ENCODE data around the gene NEU1.
A peak's percentile ranks its signal among the peaks of the same experiment; 100 is the strongest.
"Not testable (repeated sequence)": the region's sequence is repeated elsewhere in the genome, so short reads cannot be mapped to it uniquely, and the experiment has no call there.

The NEU1 gene

DNA sequence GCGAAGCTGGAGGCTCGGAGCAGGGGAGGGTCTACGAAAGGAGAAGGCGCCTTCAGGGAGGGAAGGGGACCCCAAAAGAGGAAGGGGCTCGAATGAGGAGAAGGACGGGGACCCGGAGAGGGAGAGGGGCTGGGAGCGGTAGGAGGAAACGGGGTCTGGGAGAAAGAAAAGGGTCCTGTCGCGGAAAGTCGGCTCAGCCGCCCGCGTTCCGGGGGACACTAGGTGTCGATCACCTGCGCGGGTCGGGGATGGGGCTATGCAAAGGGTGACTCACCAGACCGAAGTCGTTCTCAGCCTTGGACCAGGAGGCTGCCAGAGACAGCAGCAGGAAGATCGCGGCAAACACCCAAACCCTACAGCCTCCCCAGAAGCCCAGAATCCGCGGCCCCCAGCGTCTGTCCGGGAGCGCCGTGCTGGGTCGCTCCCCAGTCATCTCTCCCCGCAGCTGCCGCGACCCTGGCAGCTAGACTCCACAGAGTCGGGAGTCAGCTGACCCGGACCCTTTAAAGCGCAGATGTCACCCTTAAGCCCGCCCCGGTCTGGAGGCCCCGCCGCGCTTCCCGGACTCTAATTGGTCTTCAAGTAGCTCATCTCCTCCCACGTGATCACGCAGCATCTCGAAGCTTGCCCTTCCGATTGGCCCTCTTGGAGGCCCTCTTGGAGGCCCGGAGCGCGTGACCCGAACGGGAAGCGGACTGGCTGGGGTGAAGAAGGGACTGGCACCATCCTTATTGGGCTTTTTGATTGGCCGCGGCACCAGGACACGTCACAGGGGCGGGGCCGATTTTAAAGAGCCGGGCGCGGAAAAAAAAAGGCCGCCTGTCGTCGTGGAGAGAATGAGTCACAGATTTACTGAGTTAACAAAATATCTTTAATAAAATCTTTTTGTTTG is at the start of gene NEU1:
Gene NEU1, minus strand, starts transcription at position 478 of the 892 bp plus-strand sequence. Its CDS starts 45 bp downstream, at position 433.
- DNase-seq = peak; percentile 82

DNA sequence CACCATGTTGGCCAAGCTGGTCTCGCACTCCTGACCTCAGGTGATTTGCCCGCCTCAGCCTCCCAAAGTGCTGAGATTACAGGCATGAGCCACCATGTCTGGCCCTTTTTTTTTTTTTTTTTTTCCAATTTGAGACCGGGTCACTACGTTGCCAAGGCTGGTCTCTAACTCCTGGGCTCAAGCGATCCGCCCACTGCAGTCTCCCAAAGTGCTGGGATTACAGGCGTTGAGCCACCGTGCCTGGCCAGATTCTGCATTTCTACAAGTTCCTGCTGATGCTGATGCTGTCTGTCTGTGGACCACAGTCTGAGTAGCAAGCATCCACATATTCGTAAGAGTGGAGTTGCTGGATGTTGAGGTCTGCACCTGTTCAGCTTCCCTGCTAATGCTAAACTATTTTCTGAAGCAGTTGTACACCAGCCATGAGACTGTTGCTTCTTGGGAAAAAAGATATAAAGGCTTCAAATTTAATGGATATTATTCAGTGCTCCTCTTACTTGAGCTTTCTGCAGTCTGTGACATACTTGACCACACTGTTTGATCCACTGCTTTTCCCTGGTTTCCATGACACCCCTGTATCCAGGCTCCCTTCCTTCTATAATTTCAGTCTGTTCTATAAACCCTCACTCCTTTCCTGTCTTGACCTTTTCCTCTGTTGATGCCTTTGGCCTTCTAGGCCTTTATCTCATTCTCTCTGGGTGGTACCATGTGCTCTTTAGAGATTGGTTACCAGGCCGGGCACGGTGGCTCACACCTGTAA is 49.4 kb upstream of the NEU1 start:
- no peak for DNase-seq

DNA sequence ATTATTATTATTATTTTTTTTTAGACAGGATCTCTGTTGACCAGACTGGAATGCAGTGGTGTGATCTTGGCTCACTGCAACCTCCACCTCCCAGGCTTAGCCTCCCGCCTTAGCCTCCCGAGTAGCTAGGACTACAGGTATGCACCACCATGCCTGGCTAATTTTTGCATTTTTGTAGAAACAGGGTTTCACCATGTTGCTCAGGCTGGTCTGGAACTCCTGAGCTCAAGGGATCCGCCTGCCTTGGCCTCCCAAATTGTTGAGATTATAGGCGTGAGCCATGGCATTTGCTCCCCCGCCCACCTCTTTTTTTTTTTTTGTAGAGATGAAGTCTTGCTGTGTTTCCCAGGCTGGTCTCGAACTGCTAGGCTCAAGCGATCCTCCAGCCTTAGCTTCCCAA is 46.7 kb upstream of the NEU1 start:
- DNase-seq = not testable (repeated sequence)

DNA sequence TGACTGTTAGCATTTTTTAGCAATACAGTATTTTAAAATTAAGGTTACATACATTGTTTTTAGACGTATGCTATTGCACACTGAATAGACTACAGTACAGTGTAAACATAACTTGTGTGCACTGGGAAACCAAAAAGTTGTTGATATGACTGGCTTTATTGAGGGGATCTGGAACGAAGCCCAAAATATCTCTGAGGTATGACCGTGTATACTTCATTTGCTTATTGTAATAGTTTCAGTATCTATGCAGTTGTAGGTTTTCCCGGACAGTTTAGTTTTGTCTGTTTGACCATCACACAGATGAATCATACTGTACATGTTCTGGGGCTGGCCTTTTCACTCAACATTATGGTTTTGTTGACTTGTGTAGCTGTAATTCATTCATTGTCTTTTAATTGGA is 46.2 kb upstream of the NEU1 start:
- DNase-seq = no peak

DNA sequence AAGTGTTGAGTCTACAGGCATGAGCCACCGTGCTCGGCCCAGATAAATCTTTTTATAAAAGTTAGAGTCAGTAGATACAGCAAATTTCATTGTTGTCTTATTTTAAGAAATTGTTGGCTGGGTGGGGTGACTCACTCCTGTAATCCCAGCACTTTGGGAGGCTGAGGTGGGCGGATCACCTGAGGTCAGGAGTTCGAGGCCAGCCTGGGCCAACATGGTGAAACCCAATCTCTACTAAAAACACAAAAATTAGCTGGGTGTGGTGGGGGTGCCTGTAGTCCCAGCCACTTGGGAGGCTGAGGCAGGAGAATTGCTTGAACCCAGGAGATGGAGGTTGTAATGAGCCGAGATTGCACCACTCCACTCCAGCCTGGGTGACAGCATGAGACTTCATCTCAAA is 45.6 kb upstream of the NEU1 start:
- DNase-seq = not testable (repeated sequence)

DNA sequence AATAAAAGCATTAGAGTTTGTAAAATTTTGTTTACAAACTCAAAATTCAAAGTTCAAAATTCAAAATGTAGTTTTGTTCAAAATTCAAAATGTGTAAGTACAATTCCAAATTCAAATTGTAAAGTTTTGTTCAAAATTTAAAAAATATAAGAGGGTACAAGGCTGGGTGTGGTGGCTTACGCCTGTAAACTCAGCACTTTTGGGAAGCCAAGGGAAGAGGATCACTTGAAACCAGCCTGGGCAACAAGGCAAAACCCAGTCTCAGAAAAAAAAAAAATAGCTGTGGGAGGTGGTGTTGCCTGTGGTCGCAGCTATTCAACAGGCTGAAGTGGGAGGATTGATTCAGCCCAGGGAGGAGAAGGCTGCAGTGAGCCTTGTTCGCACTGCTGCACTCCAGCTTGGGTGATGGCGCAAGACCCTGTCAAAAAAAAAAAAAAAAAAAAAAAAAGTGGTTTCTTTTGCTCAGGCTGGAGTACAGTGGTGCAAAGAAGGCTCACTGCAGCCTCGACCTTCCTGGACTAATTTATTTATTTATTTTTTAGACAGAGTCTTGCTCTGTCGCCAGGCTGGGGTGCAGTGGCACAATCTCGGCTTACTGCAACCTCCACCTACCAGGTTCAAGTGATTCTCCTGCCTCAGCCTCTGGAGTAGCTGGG is 44.7 kb upstream of the NEU1 start:
- DNase-seq = peak; percentile 5

DNA sequence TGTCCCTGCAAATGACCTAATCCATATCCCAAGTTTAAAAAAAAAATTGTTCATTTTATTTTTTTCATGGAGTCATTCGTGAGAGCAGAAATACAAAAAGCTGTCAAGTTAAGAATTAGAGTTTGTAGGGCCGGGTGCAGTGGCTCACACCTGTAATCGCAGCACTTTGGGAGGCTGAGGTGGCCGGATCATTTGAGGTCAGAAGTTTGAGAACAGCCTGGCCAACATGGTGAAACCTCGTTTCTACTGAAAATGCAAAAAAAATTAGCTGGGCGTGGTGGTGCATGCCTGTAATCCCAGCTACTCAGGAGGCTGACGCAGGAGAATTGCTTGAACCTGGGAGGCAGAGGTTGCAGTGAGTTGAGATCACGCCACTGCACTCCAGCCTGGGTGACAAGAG is 44.1 kb upstream of the NEU1 start:
- DNase-seq = not testable (repeated sequence)

DNA sequence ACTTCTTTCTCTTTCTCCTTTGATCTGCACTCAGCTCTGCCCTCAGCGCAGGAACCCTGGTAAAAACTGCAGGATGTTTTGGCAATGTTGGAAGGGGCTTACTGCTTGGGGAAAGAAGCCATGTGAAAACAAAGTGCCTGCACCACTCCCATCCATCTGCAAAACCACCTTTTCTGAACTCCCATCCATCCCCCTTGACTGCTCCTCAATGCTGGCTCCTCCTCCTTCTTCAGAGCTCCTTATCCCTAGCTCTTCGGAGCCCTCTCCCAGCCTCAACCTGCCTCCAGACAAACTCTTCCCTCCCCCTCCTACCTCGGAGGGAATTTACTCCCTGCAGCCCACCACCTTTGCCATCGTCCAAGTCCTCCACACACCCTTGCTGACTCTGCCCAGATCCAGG is 43.5 kb upstream of the NEU1 start:
- DNase-seq = no peak

DNA sequence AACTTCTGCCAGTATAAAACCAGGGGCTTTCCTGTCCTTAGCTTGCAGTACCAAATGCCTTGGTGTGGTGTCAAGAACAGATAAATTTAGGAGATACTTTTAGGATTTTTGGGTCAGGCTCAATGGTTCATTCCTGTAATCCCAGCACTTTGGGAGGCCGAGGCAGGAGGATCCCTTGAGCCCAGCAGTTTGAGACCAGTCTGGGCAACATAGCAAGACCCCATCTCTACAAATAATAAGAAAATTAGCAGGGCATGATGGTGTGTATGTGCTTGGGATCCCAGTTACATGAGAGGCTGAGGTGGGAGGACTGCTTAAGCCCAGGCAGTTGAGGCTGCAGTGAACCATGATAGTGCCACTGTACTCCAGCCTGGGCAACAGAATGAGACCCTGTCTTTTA is 42.4 kb upstream of the NEU1 start:
- no peak for DNase-seq

DNA sequence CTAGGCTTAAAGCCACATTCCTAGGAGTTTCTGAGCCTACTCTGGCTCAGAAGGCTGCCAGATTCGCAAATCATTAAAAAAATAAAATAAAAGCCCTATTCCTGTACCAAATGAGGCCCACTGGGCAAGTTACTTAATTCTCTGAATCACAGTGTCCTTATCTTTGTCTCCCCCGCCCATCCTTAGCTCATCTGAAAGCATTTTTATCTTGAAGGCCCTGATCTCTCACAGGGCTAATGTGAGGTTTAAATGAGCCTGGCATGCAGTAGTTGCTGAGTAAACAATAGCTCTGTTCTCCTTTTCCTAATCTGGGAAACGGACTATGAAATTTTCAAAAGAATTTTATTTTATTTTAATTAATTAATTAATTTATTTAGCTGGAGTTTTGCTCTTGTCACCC is 41.3 kb upstream of the NEU1 start:
- peak; percentile 6 for DNase-seq

DNA sequence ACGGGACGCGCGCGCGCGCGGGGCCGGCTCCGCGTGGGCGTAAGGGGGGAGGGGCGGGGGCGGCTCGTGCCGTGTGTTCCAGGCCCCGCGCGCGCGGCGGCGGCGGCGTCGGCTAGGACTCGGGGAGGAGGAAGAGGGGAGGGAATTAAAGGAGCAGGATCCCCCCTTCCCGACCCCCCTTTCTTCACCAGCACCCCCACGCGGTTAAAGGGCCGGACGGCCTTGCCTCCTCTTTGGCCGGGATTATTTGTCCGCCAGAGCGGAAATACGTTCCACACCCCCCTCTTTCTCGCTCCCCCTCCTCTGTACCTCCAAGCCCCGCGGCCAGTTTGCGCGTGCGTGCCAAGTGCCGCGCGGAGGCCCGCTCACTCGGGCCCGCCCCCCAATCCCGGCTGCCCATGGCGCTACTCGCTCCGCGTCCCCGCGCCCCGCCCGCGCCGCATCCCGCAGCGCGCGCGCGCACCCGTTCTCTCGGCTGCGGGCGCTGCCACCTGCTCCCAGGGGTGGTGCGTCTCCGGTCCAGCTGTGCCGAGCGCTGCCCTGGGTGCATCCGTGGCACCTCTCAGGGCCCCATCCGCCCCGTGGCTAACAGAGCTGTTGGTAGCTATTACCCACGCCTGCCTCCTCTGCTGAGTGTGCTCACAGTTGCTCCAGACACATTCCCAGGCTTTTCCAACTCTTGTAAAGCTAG is 39.5 kb upstream of the NEU1 start, which contains the start of gene ZBTB12:
Gene ZBTB12, minus strand, starts transcription at position 134 of the 691 bp plus-strand sequence. CDS start 781 bp downstream, outside the sequence.
- DNase-seq = peak; percentile 94

DNA sequence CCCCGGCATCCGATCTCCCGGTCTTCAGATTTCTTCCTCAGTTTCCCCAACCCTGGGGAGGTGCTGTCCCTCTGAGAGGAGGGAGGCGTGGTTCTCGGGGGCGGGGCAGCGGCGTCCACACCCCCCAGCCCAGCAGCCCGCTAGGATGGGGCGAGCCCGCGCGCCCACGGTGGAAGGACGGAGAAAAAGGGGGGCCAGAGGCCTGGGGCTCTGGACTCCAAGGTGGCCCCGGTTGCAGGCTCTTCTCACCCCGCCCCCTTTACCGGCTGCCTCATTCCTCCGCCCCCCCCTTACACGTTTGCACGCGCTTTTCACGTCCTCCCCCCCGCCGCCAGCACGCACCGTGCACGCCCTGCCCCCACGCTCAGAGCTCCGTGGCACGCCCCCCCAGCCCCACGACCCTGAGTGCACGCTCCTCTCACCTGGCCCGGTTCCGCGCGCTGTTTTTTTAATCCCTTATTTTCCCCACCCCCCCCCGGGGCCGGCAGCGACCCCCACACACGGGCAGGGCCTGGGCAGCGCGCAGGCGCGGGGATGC is 38.9 kb upstream of the NEU1 start:
- DNase-seq = peak; percentile 67

DNA sequence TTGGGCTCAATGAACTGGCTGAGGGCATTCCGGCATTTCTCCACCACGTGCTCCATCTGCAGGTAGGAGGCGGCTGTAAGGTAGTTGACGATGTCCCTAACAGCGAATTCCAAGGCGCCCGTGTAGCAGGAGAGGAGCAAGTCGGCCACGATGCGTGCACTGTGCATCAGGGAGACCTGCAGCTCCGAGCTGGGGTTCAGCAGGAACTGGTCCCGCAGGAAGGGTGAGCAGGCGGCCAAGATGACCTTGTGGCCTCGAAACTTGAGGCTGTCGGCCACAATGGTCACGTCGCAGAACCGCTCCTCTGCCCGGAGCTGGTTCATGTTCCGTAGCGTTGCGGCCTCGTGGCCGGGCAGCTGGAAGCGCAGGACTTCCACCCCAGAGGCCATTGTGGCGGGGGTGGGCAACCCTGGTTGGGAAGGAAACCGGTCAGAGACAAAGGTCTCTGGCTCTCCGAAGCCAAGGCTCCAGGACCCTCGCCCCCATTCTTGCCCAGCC is 38.3 kb upstream of the NEU1 start:
- peak; percentile 18 for DNase-seq

DNA sequence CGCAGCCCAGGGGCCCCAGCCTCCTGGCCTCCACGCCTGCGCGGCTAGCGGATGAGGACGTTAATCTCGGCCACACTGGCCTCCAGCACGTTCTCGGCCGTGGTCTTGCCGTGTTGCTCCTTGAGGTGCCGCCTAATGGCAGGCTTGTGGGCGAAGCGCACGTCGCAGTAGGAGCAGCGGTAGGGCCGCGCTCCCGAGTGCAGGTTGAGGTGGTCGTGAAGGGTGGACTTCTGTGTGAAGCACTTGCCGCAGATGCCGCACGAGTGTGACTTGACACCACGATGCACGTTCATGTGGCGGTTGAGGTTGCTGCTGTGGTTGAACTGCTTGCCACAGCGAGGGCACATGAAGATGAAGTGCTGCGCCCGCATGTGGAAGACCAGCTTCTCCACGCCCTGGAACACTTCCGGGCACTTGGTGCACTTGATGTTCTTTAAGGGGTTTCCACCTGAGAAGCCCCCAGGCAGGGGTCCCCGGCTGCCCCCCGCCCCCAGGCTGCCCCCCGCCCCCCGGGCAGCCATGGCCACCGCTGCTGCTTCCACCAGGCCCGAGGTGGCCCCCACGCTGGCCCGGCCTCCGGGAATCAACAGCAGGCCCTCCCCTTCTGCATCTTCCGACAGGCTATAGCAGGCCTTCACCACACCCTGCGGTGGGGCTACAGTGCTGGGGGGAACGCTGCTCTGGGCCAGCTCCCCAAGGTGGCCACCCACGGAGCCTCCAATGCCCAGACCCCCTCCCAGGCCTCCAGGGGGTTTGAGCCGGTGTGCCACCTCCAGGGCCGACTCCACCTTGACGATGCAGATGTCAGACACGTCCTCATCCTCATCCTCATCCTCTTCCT is 37.5 kb upstream of the NEU1 start:
- no peak for DNase-seq

DNA sequence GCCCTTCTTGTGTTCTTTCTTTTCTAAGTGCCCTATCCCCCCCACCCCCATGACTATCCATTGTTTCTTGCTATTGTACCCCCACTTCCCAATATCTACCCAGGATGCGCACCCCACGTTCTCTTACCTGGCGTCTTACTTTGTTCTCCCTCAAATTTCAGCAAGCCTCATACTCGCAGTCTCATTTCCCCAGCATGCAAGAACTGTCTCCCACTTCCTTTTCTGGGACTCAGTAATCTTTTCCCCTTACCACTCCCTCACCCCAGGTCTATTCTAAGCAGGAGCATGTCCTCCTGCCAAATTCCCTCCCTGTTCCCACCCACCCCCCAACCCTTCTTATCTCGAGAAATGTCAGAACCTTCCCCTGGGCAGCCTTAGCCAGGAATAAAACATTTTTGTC is 36.6 kb upstream of the NEU1 start:
- DNase-seq = no peak

DNA sequence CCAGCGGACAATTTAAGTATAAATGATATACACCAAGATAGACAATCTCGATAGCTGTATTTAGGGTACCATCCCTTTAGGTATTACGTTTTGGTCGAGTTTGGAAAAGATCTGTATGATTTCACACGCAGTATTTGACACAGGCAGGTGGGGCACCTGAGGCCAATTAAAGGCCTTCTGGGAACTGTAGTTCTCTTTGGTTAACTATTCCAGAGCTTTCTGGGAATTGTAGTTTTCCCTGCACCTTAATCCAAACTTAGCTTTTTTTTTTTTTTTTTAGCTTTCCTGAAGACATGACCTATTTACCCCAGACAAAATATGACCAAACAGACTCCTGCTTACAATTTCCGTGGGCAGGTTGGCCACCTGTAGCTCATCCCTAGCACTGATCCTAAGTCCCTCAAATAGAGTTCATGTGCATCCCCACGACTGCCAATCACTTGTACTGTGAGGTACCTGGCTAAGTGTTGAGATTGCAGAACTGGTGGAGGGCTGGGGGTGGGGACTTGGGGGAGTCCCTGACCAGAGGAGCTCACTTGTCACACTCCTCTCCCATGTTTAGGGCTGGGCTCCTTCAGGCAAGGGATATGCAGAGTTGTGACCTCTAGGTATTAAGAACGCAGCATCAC is 35.9 kb upstream of the NEU1 start:
- DNase-seq = no peak

DNA sequence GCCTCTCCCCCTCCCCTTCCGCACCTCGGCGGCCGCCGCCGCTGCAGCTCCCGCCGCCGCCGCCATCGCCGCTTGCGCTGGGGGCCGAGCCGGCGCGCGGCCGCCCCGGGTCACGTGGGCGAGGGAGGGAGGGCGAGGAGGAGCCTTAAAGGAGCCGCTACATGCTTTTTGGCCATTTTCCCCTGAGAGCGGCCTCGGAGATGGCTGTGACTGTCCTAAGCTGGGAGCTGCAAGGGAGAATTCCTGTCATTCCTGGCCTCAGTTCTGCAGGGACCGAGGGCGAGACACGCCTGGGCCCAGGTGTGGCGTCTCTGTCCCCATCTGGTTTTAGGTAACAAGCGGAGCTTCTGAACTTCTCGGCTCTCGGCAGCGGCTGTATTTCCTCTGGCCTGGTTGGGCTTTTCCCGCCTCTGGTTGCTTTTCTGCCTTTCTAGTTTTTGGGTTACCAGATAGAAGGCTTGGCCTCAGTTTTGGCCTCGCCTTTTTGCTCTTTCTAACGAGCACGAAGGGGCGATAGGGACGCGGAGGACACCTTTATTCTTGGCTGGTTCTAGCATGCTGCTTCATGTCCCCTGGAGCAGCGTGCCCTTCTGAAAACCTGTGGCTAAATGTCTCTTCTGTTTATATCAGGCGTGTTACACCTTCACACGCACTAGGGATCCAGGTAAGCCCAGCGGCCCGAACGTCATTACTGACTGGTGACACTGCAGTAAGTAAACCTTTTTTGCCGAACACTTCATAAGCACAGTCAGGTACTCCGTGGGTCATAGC is 35.2 kb upstream of the NEU1 start, which contains the start of gene EHMT2:
Gene EHMT2, minus strand, starts transcription at position 87 of the 771 bp plus-strand sequence. Its CDS starts 21 bp downstream, at position 66.
- DNase-seq = peak; percentile 86

DNA sequence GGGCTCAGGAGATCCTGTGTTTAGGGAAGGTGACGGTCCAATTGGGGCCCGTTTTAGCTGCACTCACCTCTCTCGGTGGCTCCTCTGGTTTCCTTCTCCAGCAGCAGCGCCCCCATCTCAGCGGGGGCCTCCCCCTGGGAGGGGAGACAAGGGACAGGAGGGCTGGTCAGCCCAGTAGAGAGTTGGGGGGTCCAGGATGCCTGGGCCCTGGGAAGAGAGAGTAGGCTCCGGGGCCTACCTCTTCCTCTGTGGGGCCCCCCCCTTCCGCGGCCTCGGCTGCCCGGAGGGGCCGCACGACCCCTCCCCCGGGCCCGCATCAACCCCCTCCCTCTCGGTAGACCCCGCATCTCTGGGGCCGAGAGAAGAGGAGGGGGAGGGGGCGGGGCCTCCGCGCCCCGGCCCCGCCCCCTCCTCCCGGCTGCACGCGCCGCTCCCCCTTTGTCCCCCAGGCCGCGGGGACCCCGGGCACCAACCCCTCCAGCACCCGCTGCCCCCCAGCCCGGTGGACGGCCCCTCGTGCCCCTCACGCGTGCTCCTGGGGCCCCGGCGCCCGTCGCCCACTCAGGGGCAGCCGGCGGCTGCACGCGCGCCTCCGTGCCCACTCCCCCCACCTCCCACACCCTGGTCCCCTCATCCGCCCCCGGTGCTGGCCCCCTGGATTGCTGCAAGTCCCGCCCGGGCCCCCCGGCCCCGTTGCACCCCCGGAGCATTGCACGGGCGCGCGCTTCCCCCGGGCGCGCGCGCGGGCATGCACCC is 34.4 kb upstream of the NEU1 start:
- DNase-seq = no peak

DNA sequence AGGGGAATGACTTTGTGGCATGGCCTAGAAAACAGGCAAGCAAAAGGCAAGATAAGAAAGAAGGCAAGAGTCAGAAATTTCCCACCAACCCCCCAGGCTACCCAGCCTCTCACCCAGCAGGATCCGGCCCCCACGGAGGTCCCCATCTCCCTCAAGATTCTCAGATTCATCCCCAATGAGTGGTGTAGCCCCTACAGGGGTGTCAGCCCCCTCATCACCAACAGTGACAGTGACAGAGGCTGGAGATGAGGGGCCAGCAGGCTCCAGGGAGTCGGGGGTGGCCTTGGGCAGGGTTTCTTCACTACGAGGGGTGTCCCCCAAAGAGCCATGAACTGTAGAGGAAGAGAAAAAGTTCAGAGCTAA is 33.9 kb upstream of the NEU1 start:
- no peak for DNase-seq
